ENCODE results near the gene GSKIP.
A peak's percentile ranks its signal among the peaks of the same experiment; 100 is the strongest.

- TF ChIP-seq CTCF (IDR thresholded peaks at IDR 0.05): peak; percentile 79 to 85 (median 83)
- TF ChIP-seq POLR2A (IDR thresholded peaks at IDR 0.05): no peak
Measured at GRCh38 chr14:96424109-96424989, 61.0 kb downstream of the GSKIP start.

Measured in uterus (tissue), 2 donors.